Activated B cell treated with CpG ODN at 0.5 μM for 24 hours (primary cell): ENCODE data around the gene GAL. TPM values are rescaled to one million over a fixed set of nuclear protein-coding genes. Genes with fewer than 3 reads are reported as not detected.

Experiments
- ATAC-seq: fragments of 200-7000 bp; cut with Tn5 transposase; one replicate; pipeline ENCODE4 v1.10.0; 2021; ENCODE audit warnings: low read depth, mild to moderate bottlenecking, moderate library complexity
- CTCF ChIA-PET: fragments of 350-600 bp; sonication (Branson Sonifier 250); formaldehyde crosslinking; loops from one replicate; lab custom pipeline; 2021; ENCODE audit warnings: antibody characterized with exemption; lab: Charles Lee
- POLR2A ChIA-PET: fragments of 350-600 bp; sonication (Branson Sonifier 250); formaldehyde crosslinking; loops from one replicate; lab custom pipeline; 2021; ENCODE audit warnings: antibody characterized with exemption; lab: Charles Lee
- DNase-seq: peaks from one replicate; pipeline ENCODE4 v3.0.0; 2022
- H3K27ac Mint-ChIP-seq: one replicate; pipeline ENCODE4 v1.8.0; 2020; ENCODE audit warnings: mixed read lengths
- H3K27me3 Mint-ChIP-seq: one replicate; pipeline ENCODE4 v1.8.0; 2021; ENCODE audit warnings: mixed read lengths
- H3K36me3 Mint-ChIP-seq: one replicate; pipeline ENCODE4 v1.8.0; 2021; ENCODE audit warnings: low read depth, mixed read lengths
- H3K4me1 Mint-ChIP-seq: one replicate; pipeline ENCODE4 v1.8.0; 2021; ENCODE audit warnings: mixed read lengths
- H3K4me3 Mint-ChIP-seq: one replicate; pipeline ENCODE4 v1.8.0; 2020; ENCODE audit warnings: mild to moderate bottlenecking, mixed read lengths
- H3K9me3 Mint-ChIP-seq: one replicate; pipeline ENCODE4 v1.8.0; 2020; ENCODE audit warnings: mixed read lengths
- CTCF ChIP-seq: fragments of 200-600 bp; IDR thresholded peaks from one replicate; pipeline ENCODE4 v1.8.0; 2022; ENCODE audit warnings: antibody characterized with exemption, mild to moderate bottlenecking
- intact Hi-C: fragments of 100-400 bp; cut with micrococcal nuclease; formaldehyde crosslinking; loops from one replicate; pipeline ENCODE4 v1.15.1; 2024
- total RNA-seq: library from RNA; stranded (reverse); gene quantifications from 2 replicates; pipeline ENCODE4 v1.2.3, GENCODE V29; 2022

Gene GAL
- total RNA-seq, 1 donor from 2014 or later: not detected

GRCh38 chr11:68678031-68678441 is 6.3 kb upstream of the GAL start:
- Mint-ChIP-seq H3K4me1 (no peaks in the 10 kb centered on the region), H3K36me3 (no peaks in the 10 kb centered on the region), H3K4me3 (no peak overlapping the region), H3K27me3 (peaks cover 26% of the 10 kb centered on the region), H3K9me3 (no peaks in the 10 kb centered on the region), H3K27ac (no peak overlapping the region)
- intact Hi-C loops: no loop called here
- ATAC-seq (no peak), DNase-seq (no peak)
- TF ChIP-seq CTCF: no peak
- ChIA-PET CTCF (interaction anchor here (1.0 kb wide), 1 partner anchor 166 kb away, joined by 3 read pairs; no protein-coding TSS in a partner anchor), POLR2A (no interaction called here)

GRCh38 chr11:68680541-68681231 is 3.7 kb upstream of the GAL start:
- Mint-ChIP-seq H3K27me3 (peaks cover 24% of the 10 kb centered on the region), H3K27ac (no peak overlapping the region), H3K4me1 (no peaks in the 10 kb centered on the region), H3K4me3 (no peak overlapping the region), H3K9me3 (no peaks in the 10 kb centered on the region), H3K36me3 (no peaks in the 10 kb centered on the region)
- POLR2A ChIA-PET: no interaction called here
- no peak for DNase-seq
- CTCF ChIA-PET: no interaction called here
- no peak for TF ChIP-seq CTCF
- no peak for ATAC-seq
- intact Hi-C loops: no loop called here

- ChIA-PET POLR2A (no interaction called here), CTCF (no interaction called here)
- no peak for ATAC-seq
- Mint-ChIP-seq H3K27ac (no peak overlapping the region), H3K4me1 (no peaks in the 10 kb centered on the region), H3K36me3 (no peaks in the 10 kb centered on the region), H3K4me3 (no peak overlapping the region), H3K27me3 (peaks cover 30% of the 10 kb centered on the region), H3K9me3 (no peaks in the 10 kb centered on the region)
- no peak for TF ChIP-seq CTCF
- intact Hi-C loops: no loop called here
- DNase-seq: no peak
These were observed 1.8 kb upstream of the GAL start for GRCh38 chr11:68682531-68682961.

- ATAC-seq: no peak
- intact Hi-C loops: no loop called here
- ChIA-PET CTCF (no interaction called here), POLR2A (no interaction called here)
- no peak overlapping the region for H3K4me3 Mint-ChIP-seq
- DNase-seq: no peak
- no peaks in the 10 kb centered on the region for H3K4me1 Mint-ChIP-seq
- H3K9me3 Mint-ChIP-seq: no peaks in the 10 kb centered on the region
- H3K27ac Mint-ChIP-seq: no peak overlapping the region
- H3K36me3 Mint-ChIP-seq: no peaks in the 10 kb centered on the region
- no peak for TF ChIP-seq CTCF
- H3K27me3 Mint-ChIP-seq: peaks cover 35% of the 10 kb centered on the region
These were observed 1.2 kb upstream of the GAL start for GRCh38 chr11:68683121-68683520.

GRCh38 chr11:68683536-68684384 is 584 bp upstream of the GAL start:
- CTCF ChIA-PET: no interaction called here

More at GRCh38 chr11:68683536-68684384, 584 bp upstream of the GAL start:
- no peaks in the 10 kb centered on the region for H3K36me3 Mint-ChIP-seq
- POLR2A ChIA-PET: no interaction called here
- H3K27ac Mint-ChIP-seq: no peak overlapping the region
- no peak for TF ChIP-seq CTCF
- ATAC-seq (no peak), DNase-seq (no peak)
- H3K4me1 Mint-ChIP-seq: no peaks in the 10 kb centered on the region
- peaks cover 37% of the 10 kb centered on the region for H3K27me3 Mint-ChIP-seq
- intact Hi-C loops: no loop called here
- no peaks in the 10 kb centered on the region for H3K9me3 Mint-ChIP-seq
- no peak overlapping the region for H3K4me3 Mint-ChIP-seq
